ENCODE measurements around the gene IMMP2L.

DNA sequence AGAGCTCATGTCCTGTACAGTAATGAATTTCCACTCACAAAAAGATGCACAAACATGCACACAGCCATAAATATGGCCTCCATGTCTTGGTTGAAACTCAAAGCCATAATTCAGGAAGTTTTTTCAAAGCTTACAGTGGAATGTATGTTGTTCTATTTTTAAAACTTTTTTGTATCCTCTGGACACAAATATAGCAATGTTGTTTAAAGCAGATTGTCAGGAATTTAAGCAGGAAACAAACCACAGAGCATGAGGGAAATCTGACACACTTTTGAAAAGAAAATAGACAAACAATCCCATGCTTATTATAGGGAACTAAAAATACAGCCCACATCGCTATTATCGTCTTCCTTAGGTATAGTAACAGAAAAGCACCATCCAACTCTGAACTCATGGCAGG is 449.9 kb downstream of the IMMP2L start:
- no peak for TF ChIP-seq MAX (IDR thresholded peaks at IDR 0.05)
- TF ChIP-seq GABPA (IDR thresholded peaks at IDR 0.05 in 1 of 2, conservative IDR thresholded peaks at IDR 0.05 in 1 of 2), result no peak
- no peak for TF ChIP-seq CTCF (IDR thresholded peaks at IDR 0.05; ENCODE audit: low read depth, low read length, missing input control)
- no peak for TF ChIP-seq TAF1 (conservative IDR thresholded peaks at IDR 0.05)
- TF ChIP-seq, protein P1, sequence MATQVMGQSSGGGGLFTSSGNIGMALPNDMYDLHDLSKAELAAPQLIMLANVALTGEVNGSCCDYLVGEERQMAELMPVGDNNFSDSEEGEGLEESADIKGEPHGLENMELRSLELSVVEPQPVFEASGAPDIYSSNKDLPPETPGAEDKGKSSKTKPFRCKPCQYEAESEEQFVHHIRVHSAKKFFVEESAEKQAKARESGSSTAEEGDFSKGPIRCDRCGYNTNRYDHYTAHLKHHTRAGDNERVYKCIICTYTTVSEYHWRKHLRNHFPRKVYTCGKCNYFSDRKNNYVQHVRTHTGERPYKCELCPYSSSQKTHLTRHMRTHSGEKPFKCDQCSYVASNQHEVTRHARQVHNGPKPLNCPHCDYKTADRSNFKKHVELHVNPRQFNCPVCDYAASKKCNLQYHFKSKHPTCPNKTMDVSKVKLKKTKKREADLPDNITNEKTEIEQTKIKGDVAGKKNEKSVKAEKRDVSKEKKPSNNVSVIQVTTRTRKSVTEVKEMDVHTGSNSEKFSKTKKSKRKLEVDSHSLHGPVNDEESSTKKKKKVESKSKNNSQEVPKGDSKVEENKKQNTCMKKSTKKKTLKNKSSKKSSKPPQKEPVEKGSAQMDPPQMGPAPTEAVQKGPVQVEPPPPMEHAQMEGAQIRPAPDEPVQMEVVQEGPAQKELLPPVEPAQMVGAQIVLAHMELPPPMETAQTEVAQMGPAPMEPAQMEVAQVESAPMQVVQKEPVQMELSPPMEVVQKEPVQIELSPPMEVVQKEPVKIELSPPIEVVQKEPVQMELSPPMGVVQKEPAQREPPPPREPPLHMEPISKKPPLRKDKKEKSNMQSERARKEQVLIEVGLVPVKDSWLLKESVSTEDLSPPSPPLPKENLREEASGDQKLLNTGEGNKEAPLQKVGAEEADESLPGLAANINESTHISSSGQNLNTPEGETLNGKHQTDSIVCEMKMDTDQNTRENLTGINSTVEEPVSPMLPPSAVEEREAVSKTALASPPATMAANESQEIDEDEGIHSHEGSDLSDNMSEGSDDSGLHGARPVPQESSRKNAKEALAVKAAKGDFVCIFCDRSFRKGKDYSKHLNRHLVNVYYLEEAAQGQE (IDR thresholded peaks at IDR 0.05), result no peak
- TF ChIP-seq SP1 (IDR thresholded peaks at IDR 0.05), result no peak
- TF ChIP-seq YY1 (IDR thresholded peaks at IDR 0.05), result no peak
- TF ChIP-seq RAD21 (IDR thresholded peaks at IDR 0.05), result no peak
- no peak for TF ChIP-seq FOXA1 (IDR thresholded peaks at IDR 0.05)
- TF ChIP-seq RXRA (IDR thresholded peaks at IDR 0.05), result no peak
- no peak for TF ChIP-seq EGR1 (IDR thresholded peaks at IDR 0.05; ENCODE audit: low read depth in 2 of 2)
- no peak for TF ChIP-seq JUND (IDR thresholded peaks at IDR 0.05)
- TF ChIP-seq, protein P2, sequence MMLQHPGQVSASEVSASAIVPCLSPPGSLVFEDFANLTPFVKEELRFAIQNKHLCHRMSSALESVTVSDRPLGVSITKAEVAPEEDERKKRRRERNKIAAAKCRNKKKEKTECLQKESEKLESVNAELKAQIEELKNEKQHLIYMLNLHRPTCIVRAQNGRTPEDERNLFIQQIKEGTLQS (IDR thresholded peaks at IDR 0.05), result no peak
- TF ChIP-seq, protein P3, sequence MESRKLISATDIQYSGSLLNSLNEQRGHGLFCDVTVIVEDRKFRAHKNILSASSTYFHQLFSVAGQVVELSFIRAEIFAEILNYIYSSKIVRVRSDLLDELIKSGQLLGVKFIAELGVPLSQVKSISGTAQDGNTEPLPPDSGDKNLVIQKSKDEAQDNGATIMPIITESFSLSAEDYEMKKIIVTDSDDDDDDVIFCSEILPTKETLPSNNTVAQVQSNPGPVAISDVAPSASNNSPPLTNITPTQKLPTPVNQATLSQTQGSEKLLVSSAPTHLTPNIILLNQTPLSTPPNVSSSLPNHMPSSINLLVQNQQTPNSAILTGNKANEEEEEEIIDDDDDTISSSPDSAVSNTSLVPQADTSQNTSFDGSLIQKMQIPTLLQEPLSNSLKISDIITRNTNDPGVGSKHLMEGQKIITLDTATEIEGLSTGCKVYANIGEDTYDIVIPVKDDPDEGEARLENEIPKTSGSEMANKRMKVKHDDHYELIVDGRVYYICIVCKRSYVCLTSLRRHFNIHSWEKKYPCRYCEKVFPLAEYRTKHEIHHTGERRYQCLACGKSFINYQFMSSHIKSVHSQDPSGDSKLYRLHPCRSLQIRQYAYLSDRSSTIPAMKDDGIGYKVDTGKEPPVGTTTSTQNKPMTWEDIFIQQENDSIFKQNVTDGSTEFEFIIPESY (IDR thresholded peaks at IDR 0.05), result no peak

All from liver (tissue), 3 donors.